Measurements from ENCODE around the gene MYO7B.
"Not testable (repeated sequence)": the region's sequence is repeated elsewhere in the genome, so short reads cannot be mapped to it uniquely, and the experiment has no call there.

Gene MYO7B

DNA sequence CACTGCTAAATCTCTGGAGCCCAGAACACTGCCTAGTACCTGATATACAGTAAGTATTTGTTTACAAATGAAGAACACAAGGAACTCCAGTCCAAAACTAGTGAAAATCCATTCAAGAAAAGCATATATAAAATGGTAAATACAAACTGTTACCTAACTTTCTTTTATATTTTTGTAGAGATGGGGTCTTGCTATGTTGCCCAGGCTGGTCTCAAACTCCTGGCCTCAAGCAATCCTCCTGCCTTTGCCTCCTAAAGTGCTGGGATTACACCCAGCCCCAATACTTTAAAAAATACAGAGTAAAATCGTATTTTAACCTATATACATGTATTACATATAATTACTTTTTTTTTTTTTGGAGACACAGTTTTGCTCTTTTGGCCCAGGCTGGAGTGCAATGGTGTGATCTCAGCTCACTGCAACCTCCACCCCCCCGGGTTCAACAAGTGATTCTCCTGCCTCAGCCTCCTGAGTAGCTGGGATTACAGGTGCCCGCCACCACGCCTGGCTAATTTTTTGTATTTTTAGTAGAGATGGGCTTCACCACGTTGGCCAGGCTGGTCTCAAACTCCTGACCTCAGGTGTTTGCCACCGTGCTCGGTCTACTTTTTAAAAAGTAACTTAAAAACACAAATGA is 11.2 kb upstream of the MYO7B start:
- DNase-seq (ENCODE audit: low spot score) = not testable (repeated sequence)

DNA sequence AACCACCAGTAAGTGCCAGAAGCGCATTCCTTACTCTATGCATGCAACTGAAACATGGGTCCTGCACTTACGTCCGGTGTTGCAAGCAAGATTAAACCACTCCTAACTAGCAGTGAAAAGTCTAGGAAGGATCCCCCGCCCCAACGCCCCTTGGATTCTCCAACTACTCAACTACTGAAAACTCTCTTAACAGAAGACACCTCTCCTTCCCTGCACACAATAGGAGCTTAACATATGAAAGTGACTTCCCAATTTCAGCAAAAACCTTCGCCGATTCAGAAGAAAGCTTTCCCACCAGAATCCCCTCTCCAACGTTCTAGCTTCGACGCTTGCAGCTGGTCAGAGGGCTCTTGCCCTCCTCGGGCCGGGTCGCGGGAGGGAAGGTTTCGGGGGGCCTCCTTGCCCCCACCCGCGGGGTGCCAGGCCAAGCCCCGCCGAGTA is 9.8 kb upstream of the MYO7B start:
- DNase-seq (ENCODE audit: low spot score) = peak; percentile 52

DNA sequence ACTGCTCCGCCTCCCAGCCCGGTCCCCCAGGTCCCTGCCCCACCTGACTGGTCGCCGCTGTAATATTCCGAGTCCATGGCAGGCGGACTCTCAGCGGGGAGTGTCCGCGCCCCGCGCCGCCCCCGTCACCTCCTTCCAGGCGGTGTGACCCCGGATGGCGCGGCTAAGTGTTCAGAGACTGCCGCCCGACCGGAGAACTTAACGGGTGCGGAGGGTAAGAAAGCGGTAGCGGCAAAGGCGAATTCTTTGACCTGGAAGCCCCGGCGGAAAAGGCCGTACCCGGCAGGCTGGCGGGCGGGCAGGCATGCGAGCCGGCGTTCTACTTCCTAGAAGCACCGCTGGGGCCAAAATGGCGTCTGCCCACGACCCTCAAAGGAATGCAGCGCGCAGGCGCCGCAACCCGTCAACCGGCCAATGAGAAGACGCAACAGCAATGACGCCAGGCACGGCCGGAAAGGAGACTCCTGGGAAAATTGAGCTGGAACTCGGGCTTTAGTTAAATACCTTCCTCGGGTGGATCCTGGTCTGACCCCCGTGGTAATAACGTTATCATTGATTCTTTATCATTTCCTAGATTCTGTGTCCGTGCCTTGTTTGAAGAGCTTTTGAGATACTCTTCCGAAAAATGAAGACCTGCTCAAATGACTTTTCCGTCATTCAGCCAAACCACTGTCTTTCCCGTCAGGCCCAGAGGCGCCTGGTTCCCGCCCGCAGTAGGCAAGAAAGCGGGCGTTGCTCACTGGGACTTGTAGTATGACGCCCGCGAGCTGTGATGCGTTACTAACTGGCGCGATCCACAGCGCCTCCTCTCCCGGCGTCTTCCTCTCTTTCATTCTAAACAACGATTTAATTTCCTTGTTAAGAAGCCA is 9.1 kb upstream of the MYO7B start, which contains the start of gene IWS1:
TSS of gene IWS1 (minus strand) at position 358 of the 869 bp plus-strand sequence. CDS start at position 77, 281 bp downstream.
- DNase-seq (ENCODE audit: low spot score) = peak; percentile 96

GRCh38 chr2:127527001-127527804 is 8.3 kb upstream of the MYO7B start:
- no peak for DNase-seq (ENCODE audit: low spot score)

DNA sequence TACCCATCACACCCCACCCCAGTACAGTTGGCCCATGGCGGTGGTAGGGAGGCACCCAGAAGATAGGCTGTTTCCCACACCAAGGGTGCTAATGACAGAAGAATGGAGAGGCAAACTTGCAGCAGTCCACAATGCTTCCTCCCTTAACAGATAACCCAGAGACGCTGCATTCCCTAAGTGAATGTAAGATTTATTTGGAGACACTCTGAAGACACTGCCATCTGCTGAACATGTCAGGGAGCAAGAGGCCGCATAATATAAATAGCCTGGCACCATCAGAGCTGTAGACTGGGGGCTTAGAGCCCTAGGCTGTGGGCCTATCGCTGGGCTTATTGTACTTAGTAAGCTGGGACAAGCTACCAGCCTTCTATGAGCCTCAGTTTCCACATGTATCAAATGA is 7.0 kb upstream of the MYO7B start:
- no peak for DNase-seq (ENCODE audit: low spot score)

DNA sequence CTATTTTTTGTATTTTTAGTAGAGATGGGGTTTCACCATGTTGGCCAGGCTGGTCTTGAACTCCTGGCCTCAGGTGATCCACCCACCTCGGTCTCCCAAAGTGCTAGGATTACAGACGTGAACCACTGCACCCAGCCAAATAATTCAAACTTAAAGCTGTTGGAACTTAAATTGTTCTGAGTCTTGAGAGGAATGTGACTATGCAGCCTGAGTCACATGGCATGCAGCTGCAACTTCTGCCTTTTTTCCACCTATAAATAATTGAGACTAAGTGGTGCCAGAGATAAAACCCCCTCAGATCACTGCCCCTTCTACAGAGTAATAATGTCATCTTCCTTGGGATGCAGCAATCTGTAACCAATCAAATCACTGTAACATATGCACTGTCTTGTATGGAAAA is 6.1 kb upstream of the MYO7B start:
- DNase-seq (ENCODE audit: low spot score) = not testable (repeated sequence)

GRCh38 chr2:127530245-127531140 is 5.0 kb upstream of the MYO7B start:
- no peak for DNase-seq (ENCODE audit: low spot score)

DNA sequence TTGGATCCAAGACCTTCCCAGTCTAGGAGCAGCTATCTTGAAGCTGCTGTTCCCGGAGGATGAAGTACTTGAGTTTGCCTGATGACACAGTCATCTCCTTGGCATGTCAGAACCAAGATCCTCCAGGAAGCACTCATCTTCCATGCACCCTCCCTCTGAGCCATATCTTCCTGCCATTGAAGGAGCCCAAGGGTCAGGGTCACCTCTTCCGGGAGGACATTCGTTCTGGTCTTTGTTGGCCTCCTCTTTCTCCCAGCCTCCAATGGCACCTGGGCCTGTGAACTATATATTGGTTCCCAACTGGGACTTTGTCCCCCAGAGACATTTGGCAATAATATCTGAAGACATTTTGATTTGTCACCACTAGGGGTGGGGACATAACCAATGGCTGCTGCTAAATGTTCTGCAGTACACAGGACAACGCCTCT is 4.2 kb upstream of the MYO7B start:
- peak; percentile 37 for DNase-seq (ENCODE audit: low spot score)

GRCh38 chr2:127532296-127532695 is 3.2 kb upstream of the MYO7B start:
- no peak for DNase-seq (ENCODE audit: low spot score)

- no peak for DNase-seq (ENCODE audit: low spot score)
Observed at GRCh38 chr2:127535918-127536317, 435 bp downstream of the MYO7B start.

DNA sequence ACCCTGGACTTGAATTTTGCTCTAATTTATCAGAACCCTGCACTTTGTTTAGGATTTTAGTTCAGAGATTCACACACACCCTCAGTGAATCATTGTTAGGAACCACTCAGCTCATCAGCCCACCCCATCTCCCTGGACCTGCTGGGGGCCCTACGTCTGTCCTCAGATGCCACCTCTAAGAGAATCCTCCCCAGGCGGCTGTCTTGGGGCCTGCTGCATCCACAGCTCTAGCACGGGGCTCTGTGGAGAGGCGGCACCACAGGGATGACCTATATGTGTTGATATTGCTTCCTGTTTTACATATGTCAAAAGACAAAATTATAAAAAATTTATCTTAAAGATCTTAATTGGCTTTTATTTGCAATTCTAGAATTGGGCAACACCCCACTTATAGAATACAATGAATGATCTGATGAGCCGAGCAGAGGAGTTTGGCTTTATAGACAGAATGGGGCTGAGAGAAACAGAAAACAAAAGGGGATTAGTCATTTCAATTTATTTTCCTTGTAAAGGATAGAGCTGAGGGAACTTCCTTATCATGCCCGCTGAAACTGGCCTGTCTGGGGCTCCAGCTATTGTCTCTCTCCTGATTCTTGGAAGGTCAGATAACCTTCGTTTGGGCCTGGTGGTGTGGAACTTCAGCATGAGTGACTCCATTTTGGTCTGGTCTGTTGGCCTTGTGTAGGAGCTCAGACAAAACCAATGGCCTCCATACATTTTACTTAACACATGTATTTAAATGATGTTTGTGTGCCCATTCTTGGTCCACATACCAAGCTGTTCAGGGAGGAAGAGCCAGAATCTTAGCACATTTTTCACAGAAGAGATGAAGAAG is 1.4 kb downstream of the MYO7B start:
- DNase-seq (ENCODE audit: low spot score) = no peak

DNA sequence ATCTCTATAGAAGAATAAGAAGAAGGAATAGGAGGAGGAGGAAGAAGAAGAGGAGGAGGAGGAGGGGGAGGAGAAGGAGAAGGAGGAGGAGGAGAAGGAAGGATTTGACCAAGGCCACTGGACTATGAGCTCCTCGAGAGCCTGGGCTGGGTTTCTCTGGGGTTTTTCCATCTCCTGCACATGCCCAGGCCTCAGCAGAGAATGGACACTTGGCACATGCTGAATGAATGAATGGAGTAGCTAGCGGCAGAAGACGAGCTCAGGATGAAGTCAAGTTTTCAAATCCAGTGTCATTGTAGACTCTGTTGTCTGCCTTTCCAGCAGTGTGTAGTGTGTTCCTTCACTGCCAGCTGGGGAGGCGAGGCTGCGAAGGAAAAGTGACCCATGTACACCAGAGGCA is 2.2 kb downstream of the MYO7B start:
- no peak for DNase-seq (ENCODE audit: low spot score)

DNA sequence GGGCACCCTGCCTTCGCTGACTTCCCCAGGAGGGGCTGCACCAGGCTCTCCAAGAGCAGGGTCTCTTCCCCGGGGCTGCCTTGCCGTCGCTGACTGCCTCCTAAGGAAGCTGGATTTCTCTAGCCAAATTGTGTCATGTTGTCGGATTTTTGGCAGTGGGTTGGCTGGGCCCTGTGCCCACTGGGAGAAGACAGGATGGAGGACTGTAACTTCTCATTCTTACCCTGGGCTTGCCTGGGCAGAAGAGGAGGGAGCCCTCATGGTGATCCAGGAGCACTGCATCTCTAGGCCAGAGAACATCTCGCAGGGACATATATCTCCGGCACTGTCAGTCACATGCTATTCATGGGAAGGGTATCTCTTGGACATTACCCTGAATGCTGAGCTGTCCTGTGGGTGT is 6.3 kb downstream of the MYO7B start:
- peak; percentile 37 for DNase-seq (ENCODE audit: low spot score)

DNA sequence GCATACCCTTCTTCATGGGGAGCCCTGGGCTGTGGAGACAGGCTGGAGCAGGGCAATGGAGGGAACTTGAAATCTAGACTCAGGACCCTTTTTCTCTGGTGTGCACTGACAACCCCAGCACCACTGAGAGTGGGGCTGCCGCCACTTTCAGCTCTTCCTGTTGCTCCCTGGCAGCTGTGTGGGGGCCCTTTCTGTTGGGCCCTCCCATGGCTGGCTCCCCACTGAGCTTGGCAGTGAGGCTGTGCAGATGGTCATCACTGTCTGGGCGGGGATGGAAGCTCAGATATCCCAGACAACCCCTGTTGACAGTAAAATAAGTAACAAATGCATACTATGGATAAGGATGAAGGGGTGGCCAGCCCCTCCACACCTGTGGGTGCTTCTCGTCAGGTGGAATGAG is 6.7 kb downstream of the MYO7B start:
- no peak for DNase-seq (ENCODE audit: low spot score)

- not testable (repeated sequence) for DNase-seq (ENCODE audit: low spot score)
Observed at GRCh38 chr2:127543013-127543501, 7.6 kb downstream of the MYO7B start.

DNA sequence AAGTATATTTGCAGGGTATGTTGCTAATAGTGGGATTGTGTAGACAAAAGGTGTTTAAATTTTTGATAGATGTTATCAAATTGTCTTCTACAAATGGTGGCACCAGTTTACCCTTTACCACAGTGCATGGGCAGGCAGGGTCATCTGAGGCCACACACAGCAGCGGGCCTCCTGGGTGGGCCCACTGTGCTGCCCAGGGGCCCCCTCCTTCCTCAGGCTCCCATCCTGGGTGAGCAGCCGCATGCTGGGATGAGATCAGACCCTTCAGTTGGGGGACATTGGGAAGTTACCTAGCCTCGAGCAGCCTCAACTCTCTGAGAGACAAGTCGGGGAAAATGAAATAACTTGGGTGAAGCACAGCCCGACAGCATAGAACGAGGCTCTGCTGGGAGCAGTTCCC is 9.7 kb downstream of the MYO7B start:
- no peak for DNase-seq (ENCODE audit: low spot score)

DNA sequence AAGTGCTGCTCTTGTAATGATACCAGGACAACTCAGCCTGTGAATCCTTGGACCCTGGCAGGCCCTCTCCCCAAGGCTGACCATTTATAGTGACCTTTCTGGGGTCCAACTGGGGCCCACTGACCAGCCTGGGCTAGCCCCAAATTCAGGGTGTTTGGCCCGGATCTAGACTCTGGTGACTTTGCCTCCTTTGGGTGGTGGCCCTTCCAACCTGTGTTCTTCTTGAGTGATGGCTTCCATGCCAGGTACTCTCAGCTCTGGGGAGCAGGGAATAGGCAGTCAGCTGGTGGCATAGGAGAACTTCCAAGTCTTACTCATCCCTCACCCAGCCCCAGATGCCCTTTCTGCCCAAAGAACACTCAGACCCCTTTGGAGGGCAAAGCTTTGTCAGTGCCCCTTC is 10.3 kb downstream of the MYO7B start:
- peak; percentile 4 for DNase-seq (ENCODE audit: low spot score)

DNA sequence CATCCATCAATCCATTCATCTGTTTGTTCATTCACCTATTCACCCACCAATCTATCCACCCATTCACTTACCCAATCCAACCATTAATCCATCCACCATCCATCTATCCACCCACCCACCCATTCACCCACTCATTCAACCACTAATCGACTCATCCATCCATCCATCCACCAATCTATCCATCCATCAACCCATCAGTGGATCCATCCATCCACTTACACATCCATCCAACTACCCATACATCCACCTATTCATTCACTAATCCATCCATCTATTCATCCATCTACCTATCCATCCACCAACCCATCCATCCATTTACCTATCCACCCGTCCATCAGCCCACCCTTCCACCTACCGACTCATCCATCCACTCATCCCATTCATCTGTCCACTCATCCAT is 11.3 kb downstream of the MYO7B start:
- no peak for DNase-seq (ENCODE audit: low spot score)

GRCh38 chr2:127551221-127551930 is 15.9 kb downstream of the MYO7B start:
- no peak for DNase-seq (ENCODE audit: low spot score)

GRCh38 chr2:127552336-127552735 is 16.9 kb downstream of the MYO7B start:
- DNase-seq (ENCODE audit: low spot score) = no peak
